COR-L47 (cell line): ENCODE results near the gene GABBR2.

Experiments
- DNase-seq: peaks from one replicate; lab custom pipeline; 2025; lab: John Stamatoyannopoulos, UW

The GABBR2 gene

GRCh38 chr9:98370300-98370975 lies 338.3 kb downstream of the GABBR2 start:
- DNase-seq = no peak

- no peak for DNase-seq
Measured at GRCh38 chr9:98369896-98370295, 338.8 kb downstream of the GABBR2 start.

- DNase-seq = no peak
Measured at GRCh38 chr9:98369471-98369870, 339.3 kb downstream of the GABBR2 start.

GRCh38 chr9:98369066-98369425 lies 339.7 kb downstream of the GABBR2 start:
- DNase-seq = no peak

GRCh38 chr9:98368366-98369065 lies 340.2 kb downstream of the GABBR2 start:
- no peak for DNase-seq

GRCh38 chr9:98367923-98368322 lies 340.8 kb downstream of the GABBR2 start:
- no peak for DNase-seq

GRCh38 chr9:98367371-98367900 lies 341.3 kb downstream of the GABBR2 start:
- DNase-seq = no peak

- no peak for DNase-seq
Measured at GRCh38 chr9:98365781-98366180, 343.0 kb downstream of the GABBR2 start.

GRCh38 chr9:98365227-98365669 lies 343.5 kb downstream of the GABBR2 start:
- no peak for DNase-seq

- DNase-seq = no peak
Measured at GRCh38 chr9:98364086-98364485, 344.6 kb downstream of the GABBR2 start.

- no peak for DNase-seq
Measured at GRCh38 chr9:98363644-98364043, 345.1 kb downstream of the GABBR2 start.

- DNase-seq = no peak
Measured at GRCh38 chr9:98362624-98363252, 346.0 kb downstream of the GABBR2 start.

GRCh38 chr9:98361645-98362044 lies 347.1 kb downstream of the GABBR2 start:
- DNase-seq = no peak

GRCh38 chr9:98360176-98360708 lies 348.5 kb downstream of the GABBR2 start:
- no peak for DNase-seq

GRCh38 chr9:98359569-98359968 lies 349.2 kb downstream of the GABBR2 start:
- DNase-seq = no peak

- DNase-seq = no peak
Measured at GRCh38 chr9:98357921-98358535, 350.7 kb downstream of the GABBR2 start.

GRCh38 chr9:98356953-98357690 lies 351.6 kb downstream of the GABBR2 start:
- DNase-seq = no peak

- no peak for DNase-seq
Measured at GRCh38 chr9:98356326-98356725, 352.4 kb downstream of the GABBR2 start.

GRCh38 chr9:98351370-98351769 lies 357.4 kb downstream of the GABBR2 start:
- no peak for DNase-seq

- no peak for DNase-seq
Measured at GRCh38 chr9:98347642-98348041, 361.1 kb downstream of the GABBR2 start.

- DNase-seq = no peak
Measured at GRCh38 chr9:98345011-98345410, 363.7 kb downstream of the GABBR2 start.

GRCh38 chr9:98344581-98344980 lies 364.2 kb downstream of the GABBR2 start:
- no peak for DNase-seq
